ENCODE measurements around the gene SELENOO.
"Not testable (repeated sequence)": the region's sequence is repeated elsewhere in the genome, so short reads cannot be mapped to it uniquely, and the experiment has no call there.

The SELENOO gene

GRCh38 chr22:50200461-50201190, at the start of gene SELENOO:
SELENOO (plus strand) TSS chr22:50201011; CDS start chr22:50201037, 26 bp downstream.
- DNase-seq (ENCODE audit: low spot score), result peak; percentile 68

GRCh38 chr22:50151571-50152537, 49.0 kb upstream of the SELENOO start:
- DNase-seq (ENCODE audit: low spot score), result no peak

- no peak for DNase-seq (ENCODE audit: low spot score)
These were observed 47.6 kb upstream of the SELENOO start for GRCh38 chr22:50153056-50153755.

GRCh38 chr22:50153756-50154140, 47.1 kb upstream of the SELENOO start:
- DNase-seq (ENCODE audit: low spot score), result no peak

GRCh38 chr22:50157709-50158375, 43.0 kb upstream of the SELENOO start:
- no peak for DNase-seq (ENCODE audit: low spot score)

GRCh38 chr22:50160947-50161346, 39.9 kb upstream of the SELENOO start:
- DNase-seq (ENCODE audit: low spot score), result no peak

- no peak for DNase-seq (ENCODE audit: low spot score)
These were observed 39.1 kb upstream of the SELENOO start for GRCh38 chr22:50161508-50162390.

- DNase-seq (ENCODE audit: low spot score), result no peak
These were observed 38.3 kb upstream of the SELENOO start for GRCh38 chr22:50162391-50162956.

GRCh38 chr22:50165436-50166123, 35.2 kb upstream of the SELENOO start:
- DNase-seq (ENCODE audit: low spot score), result no peak

GRCh38 chr22:50167689-50168489, 32.9 kb upstream of the SELENOO start:
- DNase-seq (ENCODE audit: low spot score), result no peak

- not testable (repeated sequence) for DNase-seq (ENCODE audit: low spot score)
These were observed 32.2 kb upstream of the SELENOO start for GRCh38 chr22:50168490-50169180.

- DNase-seq (ENCODE audit: low spot score), result no peak
These were observed 31.5 kb upstream of the SELENOO start for GRCh38 chr22:50169181-50169759.

GRCh38 chr22:50169774-50170341, 31.0 kb upstream of the SELENOO start:
- no peak for DNase-seq (ENCODE audit: low spot score)

GRCh38 chr22:50170453-50171318, 30.1 kb upstream of the SELENOO start, which contains the start of gene PANX2:
PANX2 (plus strand) TSS chr22:50170731; CDS start chr22:50170731, 0 bp downstream.
- no peak for DNase-seq (ENCODE audit: low spot score)

- no peak for DNase-seq (ENCODE audit: low spot score)
These were observed 29.4 kb upstream of the SELENOO start for GRCh38 chr22:50171319-50171964.

- no peak for DNase-seq (ENCODE audit: low spot score)
These were observed 28.8 kb upstream of the SELENOO start for GRCh38 chr22:50171965-50172421.

Data from kidney capillary endothelial cell (primary cell).